OCI-M2 (cell line): Measurements from ENCODE around the gene NEURL4.
"Not testable (repeated sequence)": the region's sequence is repeated elsewhere in the genome, so short reads cannot be mapped to it uniquely, and the experiment has no call there.

Experiments used
- DNase-seq: peaks from one replicate; lab custom pipeline; 2025; ENCODE audit not compliant: unreplicated experiment; lab: John Stamatoyannopoulos, UW

Gene NEURL4

DNA sequence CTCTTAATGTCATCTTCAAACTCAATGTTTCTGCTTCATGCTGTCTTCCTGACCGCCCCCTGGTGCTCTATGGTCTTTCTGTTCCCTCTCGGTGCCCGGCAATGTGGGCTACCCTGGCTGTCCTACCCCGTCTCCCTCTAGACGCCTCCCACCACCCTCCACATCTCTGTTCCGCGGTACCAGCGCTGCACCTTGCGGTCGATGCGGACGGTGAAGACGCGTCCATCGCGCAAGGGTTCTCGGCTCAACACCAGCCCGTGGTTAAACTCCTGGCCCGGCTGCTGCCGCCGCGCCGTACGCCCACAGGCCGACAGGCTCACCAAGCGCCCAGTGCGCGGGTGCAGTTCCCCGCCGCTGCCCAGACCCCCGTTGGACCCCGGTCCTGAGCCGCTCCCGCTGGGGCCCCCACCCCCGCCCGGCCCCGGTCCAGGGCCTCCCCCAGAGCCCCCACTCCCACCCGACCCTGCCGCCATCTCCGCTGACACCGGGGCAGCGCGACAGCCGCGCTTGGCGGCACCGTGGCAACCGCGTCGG lies at the start of gene NEURL4:
Gene NEURL4 (minus strand): TSS at position 496 of the 534 bp plus-strand sequence. CDS start 23 bp downstream, at position 473.
- no peak for DNase-seq

DNA sequence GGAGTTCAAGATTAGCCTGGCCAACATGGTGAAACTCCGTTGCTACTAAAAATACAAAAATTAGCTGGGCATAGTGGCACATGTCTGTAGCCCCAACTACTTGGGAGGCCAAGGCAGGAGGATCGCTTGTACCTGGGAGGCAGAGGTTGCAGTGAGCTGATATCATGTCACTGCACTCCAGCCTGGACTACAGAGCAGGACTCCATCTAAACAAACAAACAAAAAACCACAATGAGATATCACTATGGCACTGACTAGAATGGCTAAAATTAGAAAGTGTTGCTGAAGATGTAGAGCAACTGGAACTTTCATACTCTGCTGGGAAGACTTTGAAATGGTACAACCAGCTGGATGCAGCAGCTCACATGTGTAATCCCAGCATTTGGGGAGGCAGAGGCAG lies 45.2 kb upstream of the NEURL4 start:
- no peak for DNase-seq

DNA sequence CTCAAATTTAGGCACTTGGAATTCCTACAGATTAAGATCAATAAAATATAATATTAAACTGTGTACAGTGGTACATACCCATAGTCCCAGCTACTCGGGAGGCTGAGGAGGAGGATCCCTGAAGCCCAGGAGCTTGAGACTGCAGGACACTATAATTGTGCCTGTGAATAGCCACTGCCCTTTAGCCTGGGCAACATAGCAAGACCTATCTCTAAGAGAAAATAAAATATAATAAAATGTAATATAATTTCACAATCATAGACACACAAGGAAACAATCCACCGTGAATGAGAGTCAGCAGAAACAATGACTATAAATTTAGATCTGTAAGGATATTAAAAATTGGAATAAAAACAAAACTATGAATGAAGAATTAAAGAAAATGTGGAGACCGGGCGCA lies 41.7 kb upstream of the NEURL4 start:
- DNase-seq, result no peak

DNA sequence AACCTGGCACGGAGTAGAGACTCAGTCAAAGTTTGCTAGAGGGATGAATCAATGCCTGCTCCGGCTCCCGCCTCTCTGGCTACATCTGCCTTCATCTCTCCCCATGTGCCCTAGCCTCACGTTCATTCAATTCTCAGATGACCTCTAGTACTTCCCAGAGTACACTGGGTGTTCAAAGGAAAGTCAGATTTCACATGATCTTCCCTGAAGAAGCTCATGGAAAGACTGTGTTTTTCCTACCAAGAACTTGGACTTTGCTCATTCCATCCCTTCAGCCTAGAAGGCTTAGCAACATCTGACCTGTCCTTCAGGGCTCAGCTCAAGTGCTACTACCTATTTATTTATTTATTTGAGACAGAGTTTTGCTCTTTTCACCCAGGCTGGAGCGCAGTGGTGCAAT lies 40.7 kb upstream of the NEURL4 start:
- DNase-seq, result no peak

DNA sequence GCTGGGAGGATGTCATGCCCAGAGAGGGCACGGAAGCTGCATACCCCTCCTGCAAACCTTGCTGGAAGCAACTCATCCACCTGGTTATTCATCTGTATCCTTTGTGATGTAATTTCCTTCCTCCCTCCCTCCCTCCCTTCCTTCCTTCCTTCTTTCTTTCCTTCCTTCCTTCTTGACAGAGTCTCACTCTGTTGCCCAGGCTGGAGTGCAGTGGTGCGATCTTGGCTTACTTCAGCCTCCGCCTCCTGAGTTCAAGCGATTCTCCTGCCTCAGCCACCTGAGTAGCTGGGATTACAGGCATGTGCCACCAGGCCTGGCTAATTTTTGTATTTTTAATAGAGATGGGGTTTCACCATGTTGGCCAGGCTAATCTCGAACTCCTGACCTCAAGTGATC lies 39.5 kb upstream of the NEURL4 start:
- DNase-seq, result not testable (repeated sequence)

DNA sequence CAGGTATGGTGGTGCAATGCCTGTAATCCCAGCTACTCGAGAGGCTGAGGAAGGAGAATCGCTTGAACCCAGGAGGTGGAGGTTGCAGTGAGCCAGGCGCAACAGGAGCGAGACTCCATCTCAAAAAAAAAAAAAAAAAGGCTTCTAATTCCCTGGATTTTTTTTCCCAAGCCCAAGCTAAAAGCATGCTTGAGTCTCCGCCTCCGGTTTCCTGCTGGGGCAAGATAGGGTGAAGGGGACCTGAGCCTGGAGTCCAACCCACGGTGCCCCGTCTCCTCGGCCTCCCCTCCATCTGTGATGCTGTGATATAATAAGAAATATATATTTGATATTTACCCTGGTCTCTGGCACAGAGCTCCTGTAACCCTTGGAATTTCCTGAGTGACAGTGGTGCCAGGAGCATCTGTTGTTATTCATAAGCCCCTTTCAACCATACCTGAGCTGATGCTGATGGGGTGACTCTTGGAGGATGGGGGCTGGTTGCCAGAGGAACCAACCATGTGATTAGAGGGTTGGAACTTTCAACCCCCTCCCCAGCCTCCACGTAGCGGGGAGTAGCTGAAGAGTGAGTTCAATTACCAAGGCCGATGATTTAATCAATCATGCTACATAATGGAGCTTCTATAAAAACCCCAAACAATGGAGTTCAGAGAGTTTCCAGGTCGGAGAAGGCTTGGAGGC lies 38.9 kb upstream of the NEURL4 start:
- no peak for DNase-seq

DNA sequence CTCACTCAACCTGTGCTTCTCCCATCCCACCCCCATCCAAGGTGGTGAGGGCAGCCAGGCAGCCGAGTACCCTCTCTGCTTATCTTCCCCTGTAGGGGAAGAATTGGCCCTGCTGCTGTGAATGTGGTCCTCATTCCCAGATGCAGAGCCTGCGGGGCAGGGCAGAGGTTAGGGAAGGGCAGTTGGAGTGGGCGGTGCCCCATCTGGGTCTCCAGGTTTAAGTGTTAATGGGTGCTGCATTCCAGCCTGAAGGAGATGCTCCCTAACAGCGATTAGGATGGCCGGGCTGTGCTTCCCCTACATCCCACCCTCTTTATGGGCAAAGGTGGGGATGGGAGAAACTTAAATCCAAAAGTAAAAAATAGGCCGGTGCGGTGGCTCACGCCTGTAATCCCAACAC lies 37.9 kb upstream of the NEURL4 start:
- DNase-seq, result no peak

DNA sequence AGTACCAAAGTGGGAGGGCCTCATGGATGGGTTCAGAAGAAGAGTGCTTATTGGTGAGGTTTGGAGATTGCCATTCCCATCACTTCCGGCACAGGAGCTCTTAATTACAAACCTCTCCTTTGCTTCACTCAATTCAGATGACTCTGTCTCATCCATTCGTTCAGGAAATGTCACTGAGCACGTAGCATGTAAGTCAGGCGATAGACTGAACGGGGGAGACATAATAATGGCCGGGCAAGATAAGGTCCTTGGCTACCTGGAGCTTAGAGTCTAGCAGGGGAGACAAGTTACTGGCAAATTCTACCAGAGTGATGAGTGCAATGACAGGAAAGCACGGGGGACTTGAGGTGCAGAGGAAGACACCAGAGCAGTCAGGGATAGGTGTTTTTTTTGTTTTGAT lies 36.8 kb upstream of the NEURL4 start:
- not testable (repeated sequence) for DNase-seq

DNA sequence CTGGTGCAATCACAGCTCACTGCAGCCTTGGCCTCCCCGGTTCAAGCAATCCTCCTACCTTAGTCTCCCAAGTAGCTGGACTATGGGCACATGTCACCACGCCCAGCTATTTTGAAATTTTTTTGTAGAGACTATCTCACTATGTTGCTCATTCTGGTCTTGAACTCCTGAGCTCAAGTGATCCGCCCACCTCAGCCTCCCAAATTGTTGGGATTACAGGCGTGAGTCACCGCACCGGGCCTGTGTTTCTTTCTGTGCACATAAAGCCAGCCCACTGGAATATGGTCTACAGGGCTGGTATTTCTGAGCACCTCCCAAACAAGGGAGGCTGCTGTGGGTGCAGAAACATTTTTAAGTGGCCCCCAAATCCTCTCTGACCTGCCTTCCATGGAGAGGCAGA lies 34.2 kb upstream of the NEURL4 start:
- no peak for DNase-seq

DNA sequence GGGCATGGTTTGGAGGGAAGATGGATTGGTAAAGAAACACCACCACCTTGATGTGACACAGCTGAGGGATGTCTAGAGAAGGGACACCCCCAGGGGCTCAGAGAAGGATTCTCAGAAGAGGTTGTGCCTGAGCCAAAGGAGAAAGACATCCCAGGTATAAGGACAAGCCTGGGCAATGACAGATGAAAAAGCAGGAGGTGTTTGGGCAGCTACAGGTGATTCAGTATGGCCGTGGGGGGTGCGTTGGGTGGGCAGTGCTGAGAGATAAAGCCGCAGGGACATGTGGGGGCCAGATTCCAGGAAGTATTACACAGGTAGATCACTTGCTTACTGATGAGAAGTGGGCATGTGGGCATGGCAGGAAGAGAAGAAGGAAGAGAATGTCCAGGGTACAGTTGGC lies 32.8 kb upstream of the NEURL4 start:
- DNase-seq, result no peak

DNA sequence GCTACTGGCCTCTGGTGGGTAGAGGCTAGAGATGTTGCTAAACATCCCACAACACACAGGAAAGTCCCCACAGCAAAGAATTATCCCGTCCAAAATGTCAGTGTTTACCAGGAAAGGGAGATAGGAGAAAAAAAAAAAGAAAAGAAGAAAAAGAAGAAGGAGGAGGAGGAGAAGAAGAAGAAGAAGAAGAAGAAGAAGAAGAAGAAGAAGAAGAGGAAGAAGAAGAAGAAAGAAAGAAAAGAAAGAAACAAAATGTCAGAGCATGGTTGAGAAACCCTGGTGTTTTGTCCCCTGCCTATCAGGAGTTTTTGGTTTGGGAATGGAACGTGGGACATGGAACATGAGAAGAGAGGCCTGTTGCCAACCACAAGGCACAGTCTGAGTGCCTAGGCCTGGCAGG lies 28.2 kb upstream of the NEURL4 start:
- DNase-seq, result no peak

DNA sequence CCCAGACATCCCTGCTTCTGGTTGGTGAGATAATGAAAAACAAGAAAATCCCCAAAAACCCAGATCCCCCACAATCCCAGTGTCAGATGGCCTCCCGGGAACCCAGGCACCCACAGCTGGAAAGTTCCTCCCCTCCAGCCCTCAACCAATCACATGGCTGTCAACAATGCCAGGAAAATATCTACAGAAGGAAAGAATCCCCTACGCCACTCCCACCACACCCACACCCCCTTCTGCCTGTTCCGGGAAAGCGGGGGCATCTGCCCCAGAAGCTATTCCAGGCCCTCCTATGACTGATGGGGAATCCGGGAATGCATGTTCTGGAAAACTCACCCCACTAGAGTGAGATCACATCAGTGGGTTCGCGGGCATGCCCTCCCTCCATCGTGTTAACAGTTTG lies 27.6 kb upstream of the NEURL4 start:
- DNase-seq, result no peak

DNA sequence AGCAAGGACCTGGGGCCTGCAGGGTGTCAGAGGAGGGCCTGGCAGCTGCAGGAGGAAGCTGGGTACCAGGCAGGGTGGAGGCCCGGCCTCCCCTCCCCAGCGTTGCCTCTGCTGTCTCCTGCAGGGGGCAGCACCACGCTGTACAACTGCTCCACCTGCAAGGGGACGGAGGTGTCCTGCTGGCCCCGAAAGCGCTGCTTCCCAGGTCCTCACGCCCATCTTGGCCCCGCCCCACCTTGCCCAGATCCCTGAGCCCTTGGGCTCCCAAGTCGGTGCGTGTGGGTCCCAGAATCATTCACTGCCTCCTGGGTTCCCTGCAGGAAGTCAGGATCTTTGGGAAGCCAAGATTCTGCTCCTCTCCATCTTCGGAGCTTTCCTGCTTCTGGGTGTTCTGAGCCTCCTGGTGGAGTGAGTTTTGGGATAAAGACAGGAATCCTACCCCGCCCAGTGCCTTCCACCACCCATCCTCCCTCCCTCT lies 27.0 kb upstream of the NEURL4 start:
- peak; percentile 18 for DNase-seq

DNA sequence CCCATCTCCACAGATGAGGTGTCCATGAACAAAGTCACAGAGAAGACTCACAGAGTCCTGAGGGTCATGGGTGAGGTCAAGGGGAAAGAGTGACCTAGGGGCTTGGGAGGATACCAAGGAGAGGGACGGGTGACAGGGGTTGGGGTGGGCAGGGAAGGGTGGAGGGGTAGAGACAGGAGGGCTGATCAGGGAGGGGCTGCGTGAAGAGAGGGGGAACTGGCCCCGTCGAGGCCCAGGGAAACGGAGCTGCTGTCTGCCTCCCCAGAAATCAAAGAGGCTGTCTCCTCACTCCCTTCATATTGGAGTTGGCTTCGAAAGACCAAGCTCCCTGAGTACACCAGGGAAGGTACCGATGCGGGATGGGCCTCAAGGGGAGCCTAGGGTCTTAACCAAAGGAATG lies 26.4 kb upstream of the NEURL4 start:
- no peak for DNase-seq

DNA sequence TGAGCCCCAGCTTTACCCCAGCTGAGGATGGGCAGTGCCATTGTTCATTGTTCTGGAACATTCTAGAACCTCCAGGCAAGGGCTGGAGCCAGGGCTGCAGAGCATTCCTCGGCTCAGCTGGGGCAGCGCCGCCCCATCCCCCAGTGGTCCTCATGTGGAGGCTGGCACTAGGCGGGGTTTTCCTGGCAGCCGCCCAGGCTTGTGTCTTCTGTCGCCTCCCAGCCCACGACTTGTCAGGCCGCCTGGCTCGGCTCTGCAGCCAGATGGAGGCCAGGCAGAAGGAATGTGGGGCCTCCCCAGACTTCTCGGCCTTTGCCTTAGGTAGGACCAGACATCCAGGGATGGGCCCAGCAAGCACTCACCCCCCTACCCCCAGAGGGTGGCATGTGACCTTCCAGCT lies 25.9 kb upstream of the NEURL4 start, which contains the start of gene TMEM95:
Gene TMEM95 (plus strand): TSS at position 104 of the 400 bp plus-strand sequence. CDS start 49 bp downstream, at position 153.
- no peak for DNase-seq

DNA sequence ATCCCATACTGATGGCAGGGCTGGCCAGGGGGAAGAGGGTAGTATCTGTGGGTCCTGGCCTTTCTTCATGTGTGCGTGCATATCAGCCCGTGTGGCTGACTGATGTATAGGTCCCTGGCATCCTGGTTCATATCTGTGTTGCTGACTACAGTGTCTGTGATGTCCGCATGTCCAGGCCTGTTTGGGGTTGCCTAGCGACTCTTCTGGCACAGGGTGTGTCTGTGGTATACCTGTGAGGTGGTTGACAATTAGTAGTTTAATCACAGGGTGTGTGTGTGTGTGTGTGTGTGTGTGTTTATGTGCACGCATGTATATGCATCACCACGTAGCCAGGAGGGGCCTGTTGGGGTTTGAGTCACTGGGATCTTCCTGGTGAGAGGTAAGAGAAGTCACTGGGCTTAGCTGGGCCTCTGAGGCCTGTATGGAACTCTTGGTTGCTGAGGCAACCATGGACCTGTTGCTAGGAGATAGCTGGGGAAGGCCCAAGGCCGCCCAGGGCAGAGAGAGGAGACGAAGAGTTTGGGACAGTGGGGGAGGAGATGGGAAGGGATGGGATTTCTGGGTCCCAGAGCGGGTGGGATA lies 25.2 kb upstream of the NEURL4 start:
- no peak for DNase-seq

DNA sequence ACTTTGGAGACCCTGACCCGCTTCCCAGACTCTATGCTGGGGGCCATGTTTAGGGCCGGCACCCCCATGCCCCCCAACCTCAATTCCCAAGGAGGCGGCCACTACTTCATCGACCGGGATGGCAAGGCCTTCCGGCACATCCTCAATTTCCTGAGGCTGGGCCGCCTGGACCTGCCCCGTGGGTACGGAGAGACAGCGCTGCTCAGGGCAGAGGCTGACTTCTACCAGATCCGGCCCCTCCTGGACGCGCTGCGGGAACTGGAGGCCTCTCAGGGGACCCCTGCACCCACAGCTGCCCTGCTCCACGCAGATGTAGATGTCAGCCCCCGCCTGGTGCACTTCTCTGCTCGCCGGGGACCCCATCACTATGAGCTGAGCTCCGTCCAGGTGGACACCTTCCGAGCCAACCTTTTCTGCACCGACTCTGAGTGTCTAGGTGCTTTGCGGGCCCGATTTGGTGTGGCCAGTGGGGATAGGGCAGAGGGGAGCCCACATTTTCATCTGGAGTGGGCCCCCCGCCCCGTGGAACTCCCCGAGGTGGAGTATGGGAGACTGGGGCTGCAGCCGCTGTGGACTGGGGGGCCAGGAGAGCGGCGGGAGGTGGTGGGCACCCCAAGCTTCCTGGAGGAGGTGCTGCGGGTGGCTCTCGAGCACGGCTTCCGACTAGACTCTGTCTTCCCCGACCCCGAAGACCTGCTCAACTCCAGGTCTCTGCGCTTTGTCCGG lies 23.9 kb upstream of the NEURL4 start:
- DNase-seq, result no peak

DNA sequence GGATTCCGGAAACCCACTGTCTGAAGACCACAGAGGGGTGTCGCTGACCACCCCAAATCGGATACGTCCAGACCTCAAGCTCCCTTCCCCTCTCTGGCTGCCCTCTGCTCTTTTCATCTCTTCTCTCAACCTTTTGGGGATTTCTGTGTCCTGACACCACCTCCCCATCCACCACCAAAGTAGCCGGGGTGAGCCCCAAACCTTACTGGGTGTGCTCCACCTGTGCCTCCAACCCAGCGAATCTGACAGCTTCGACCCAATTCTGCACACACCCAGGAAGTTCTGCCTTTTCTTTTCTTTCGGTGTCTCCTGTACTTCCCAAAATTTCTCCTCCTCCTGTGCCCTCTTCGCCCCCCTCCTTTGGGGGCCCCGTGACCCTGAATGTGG lies 23.4 kb upstream of the NEURL4 start:
- no peak for DNase-seq

DNA sequence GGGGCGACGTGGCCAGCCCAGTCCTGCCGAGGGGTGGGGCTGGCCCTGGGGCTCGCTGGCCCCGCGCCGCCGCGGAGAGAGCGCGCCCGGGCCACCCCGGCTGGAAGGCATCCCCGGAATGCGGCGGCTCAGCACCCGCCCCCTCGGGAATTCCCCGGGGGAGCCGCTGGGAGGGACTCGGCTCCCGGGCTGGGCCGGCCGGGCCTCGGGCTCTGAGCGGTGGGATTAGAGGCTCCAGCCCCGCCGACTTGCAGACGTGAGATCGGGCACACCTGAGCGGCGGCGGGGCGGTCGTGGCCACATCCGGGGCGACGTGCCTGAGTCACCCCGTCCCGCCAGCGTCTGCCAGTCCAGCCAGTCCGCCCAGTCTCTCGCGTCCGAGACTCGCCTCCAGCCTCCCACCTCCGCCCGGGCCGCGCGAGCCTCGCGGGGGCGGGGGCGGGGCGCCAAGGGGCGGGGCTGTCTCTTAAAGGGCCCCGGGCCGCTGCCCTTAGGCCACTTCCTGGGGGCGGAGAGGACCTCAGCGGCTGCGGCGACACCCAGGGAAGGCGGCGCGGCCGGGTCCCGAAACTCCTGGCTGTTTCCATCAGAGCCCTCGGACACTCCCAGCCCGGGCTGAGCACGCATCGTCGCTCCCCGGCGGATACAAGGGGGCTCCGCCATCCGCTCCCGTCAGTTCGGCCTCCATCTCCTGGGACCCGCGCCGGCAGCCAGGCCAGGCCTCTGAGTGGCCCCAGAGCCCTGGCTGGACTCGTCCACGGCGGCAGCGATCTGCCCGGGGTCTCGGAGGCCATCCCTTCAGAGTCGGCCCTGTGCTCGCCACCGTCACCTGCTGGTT lies 22.7 kb upstream of the NEURL4 start, which contains the start of gene KCTD11:
Gene KCTD11 (plus strand): TSS at position 498 of the 838 bp plus-strand sequence.
- peak; percentile 18 for DNase-seq

DNA sequence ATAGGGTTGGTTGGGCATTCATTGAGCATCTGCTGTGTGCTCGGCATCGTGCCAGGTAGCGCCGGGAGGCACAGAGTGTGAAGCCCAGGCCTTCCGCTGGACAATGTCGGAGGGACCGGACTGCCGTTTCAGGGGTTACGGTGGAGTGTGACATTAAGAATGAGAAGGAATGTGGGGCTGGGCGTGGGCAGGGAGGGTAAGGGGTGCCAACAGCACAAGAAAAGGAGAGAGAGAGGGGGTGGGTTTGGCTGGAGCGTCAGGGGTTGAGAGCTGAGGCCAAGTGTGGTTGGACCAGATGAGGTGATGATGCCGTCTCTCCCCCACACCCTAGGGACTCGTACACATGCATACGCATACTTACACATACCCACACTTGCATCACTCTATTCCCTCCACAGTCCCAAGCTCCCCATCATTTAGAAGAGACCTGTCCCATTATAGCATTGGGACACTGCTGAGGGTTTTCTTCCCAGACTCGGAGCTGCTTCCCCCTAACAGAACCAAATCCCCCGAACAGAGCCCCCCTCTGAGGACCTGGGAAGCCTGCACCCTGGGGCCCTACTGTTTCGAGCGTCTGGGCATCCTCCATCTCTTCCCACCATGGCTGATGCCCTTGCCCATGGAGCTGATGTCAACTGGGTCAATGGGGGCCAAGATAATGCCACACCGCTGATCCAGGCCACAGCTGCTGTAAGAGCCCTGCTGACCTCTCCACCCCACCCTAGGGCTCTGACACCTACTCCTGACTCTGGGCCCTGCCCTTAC lies 19.5 kb upstream of the NEURL4 start:
- no peak for DNase-seq
